Natural killer cell (primary cell): Measurements from ENCODE around the gene MYBPH. TPM values are rescaled to one million over a fixed set of nuclear protein-coding genes. Genes with fewer than 3 reads are reported as not detected.

Experiments used
- ATAC-seq, 3 donors: fragments of 150-1000 bp in 2 of 3; fragments of 200-7000 bp in 1 of 3; cut with Tn5 transposase; 1 replicate in 1 of 3; 2 replicates in 2 of 3; pipeline ENCODE4 v1.10.0; 2021; ENCODE audit warnings: mild to moderate bottlenecking in 2 of 3, moderate library complexity in 2 of 3
- DNase-seq, 2 donors: peaks; one replicate each; pipeline versions ENCODE4 v3.0.0 to v3.0.0-alpha.2; 2013 to 2021; ENCODE audit warnings: mixed read lengths in 1 of 2
- H3K27ac ChIP-seq: one replicate; pipeline ENCODE4 v1.5.1; 2013; ENCODE audit warnings: mild to moderate bottlenecking, low read length
- H3K27me3 ChIP-seq: one replicate; pipeline ENCODE4 v1.6.1; 2013; ENCODE audit warnings: low read length; ENCODE audit not compliant: control insufficient read depth, insufficient read depth
- H3K36me3 ChIP-seq: one replicate; pipeline ENCODE4 v1.6.1; 2013; ENCODE audit warnings: low read length; ENCODE audit not compliant: control insufficient read depth, insufficient read depth
- H3K4me1 ChIP-seq: one replicate; pipeline ENCODE4 v1.6.1; 2013; ENCODE audit warnings: low read length; ENCODE audit not compliant: control insufficient read depth, insufficient read depth
- H3K4me3 ChIP-seq: one replicate; pipeline ENCODE4 v1.5.1; 2013; ENCODE audit warnings: low read length
- H3K9me3 ChIP-seq: one replicate; pipeline ENCODE4 v1.6.1; 2013; ENCODE audit warnings: low read length; ENCODE audit not compliant: control insufficient read depth, insufficient read depth
- H3K27ac Mint-ChIP-seq, 2 donors: one replicate each; pipeline ENCODE4 v1.8.0; 2022; ENCODE audit warnings: mild to moderate bottlenecking in 2 of 2, mixed read lengths in 2 of 2, moderate library complexity in 1 of 2
- H3K27me3 Mint-ChIP-seq, 2 donors: one replicate each; pipeline ENCODE4 v1.8.0; 2022; ENCODE audit warnings: low read depth in 2 of 2, mixed read lengths in 2 of 2
- H3K36me3 Mint-ChIP-seq: one replicate; pipeline ENCODE4 v1.8.0; 2022; ENCODE audit warnings: mixed read lengths
- H3K4me1 Mint-ChIP-seq, 2 donors: one replicate each; pipeline ENCODE4 v1.8.0; 2022; ENCODE audit warnings: mixed read lengths in 2 of 2
- H3K4me3 Mint-ChIP-seq: one replicate; pipeline ENCODE4 v1.8.0; 2022; ENCODE audit warnings: mild to moderate bottlenecking, moderate library complexity, mixed read lengths
- H3K9me3 Mint-ChIP-seq, 2 donors: one replicate each; pipeline ENCODE4 v1.8.0; 2022; ENCODE audit warnings: mixed read lengths in 2 of 2
- WGBS: methylation state at CpG from one replicate; pipeline ENCODE4 v1.1.7; 2013; ENCODE audit warnings: missing lambda C conversion rate; ENCODE audit not compliant: insufficient coverage; 5-methylcytosine and 5-hydroxymethylcytosine counted together
- intact Hi-C: fragments of 100-400 bp; cut with micrococcal nuclease; formaldehyde crosslinking; loops from one replicate; pipeline ENCODE4 v1.14.2; 2022
- total RNA-seq, 4 donors: library from RNA; stranded (reverse); fragments of 120-200 nt in 1 of 4; gene quantifications; one replicate each; pipeline versions ENCODE4 v1.2.3 to v1.2.4, GENCODE V29; 2013 to 2022
- TF ChIP-seq, protein P1 (sequence below): fragments of 200-600 bp; IDR thresholded peaks from one replicate; pipeline ENCODE4 v1.8.0; 2022; ENCODE audit warnings: antibody characterized with exemption

MYBPH gene
- total RNA-seq, 3 donors from 2014 or later (not counting 1 experiment from before 2014, with no cell fraction given) = not detected

GRCh38 chr1:203130358-203130985 is 45.2 kb downstream of the MYBPH start:
- Mint-ChIP-seq H3K36me3 (no peaks in the 10 kb centered on the region), H3K27me3 (peaks cover 38 to 49% of the 10 kb centered on the region in 2 donors), H3K27ac (no peak overlapping the region), H3K4me3 (no peak overlapping the region), H3K9me3 (no peaks in the 10 kb centered on the region), H3K4me1 (peaks cover 0 to 8% of the 10 kb centered on the region in 2 donors)
- DNase-seq (no peak), ATAC-seq (no peak)
- Histone ChIP-seq H3K9me3 (no peaks in the 10 kb centered on the region), H3K27ac (no peak overlapping the region), H3K4me1 (peaks cover 18% of the 10 kb centered on the region), H3K27me3 (peaks cover 6% of the 10 kb centered on the region), H3K36me3 (no peaks in the 10 kb centered on the region), H3K4me3 (no peak overlapping the region)
- TF ChIP-seq, protein P1, sequence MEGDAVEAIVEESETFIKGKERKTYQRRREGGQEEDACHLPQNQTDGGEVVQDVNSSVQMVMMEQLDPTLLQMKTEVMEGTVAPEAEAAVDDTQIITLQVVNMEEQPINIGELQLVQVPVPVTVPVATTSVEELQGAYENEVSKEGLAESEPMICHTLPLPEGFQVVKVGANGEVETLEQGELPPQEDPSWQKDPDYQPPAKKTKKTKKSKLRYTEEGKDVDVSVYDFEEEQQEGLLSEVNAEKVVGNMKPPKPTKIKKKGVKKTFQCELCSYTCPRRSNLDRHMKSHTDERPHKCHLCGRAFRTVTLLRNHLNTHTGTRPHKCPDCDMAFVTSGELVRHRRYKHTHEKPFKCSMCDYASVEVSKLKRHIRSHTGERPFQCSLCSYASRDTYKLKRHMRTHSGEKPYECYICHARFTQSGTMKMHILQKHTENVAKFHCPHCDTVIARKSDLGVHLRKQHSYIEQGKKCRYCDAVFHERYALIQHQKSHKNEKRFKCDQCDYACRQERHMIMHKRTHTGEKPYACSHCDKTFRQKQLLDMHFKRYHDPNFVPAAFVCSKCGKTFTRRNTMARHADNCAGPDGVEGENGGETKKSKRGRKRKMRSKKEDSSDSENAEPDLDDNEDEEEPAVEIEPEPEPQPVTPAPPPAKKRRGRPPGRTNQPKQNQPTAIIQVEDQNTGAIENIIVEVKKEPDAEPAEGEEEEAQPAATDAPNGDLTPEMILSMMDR = no peak
- WGBS = 83% methylated on average over 3 of the region's 3 CpGs
- intact Hi-C loops = no loop called here

- peaks cover 44 to 54% of the 10 kb centered on the region in 2 donors for H3K27me3 Mint-ChIP-seq
- no peaks in the 10 kb centered on the region for H3K9me3 Mint-ChIP-seq
- Histone ChIP-seq H3K27me3 (peaks cover 6% of the 10 kb centered on the region), H3K36me3 (no peaks in the 10 kb centered on the region), H3K4me3 (no peak overlapping the region), H3K27ac (no peak overlapping the region), H3K9me3 (no peaks in the 10 kb centered on the region), H3K4me1 (peaks cover 18% of the 10 kb centered on the region)
- 85% methylated on average over 7 of the region's 7 CpGs for WGBS
- TF ChIP-seq, protein P1 = no peak
- intact Hi-C loops = no loop called here
- no peak overlapping the region for H3K27ac Mint-ChIP-seq
- no peaks in the 10 kb centered on the region for H3K36me3 Mint-ChIP-seq
- H3K4me1 Mint-ChIP-seq = peaks cover 0 to 8% of the 10 kb centered on the region in 2 donors
- ATAC-seq = no peak
- DNase-seq = no peak
- H3K4me3 Mint-ChIP-seq = no peak overlapping the region
Measured at GRCh38 chr1:203129501-203130231, 46.0 kb downstream of the MYBPH start.

- Mint-ChIP-seq H3K27me3 (peaks cover 47 to 54% of the 10 kb centered on the region in 2 donors), H3K9me3 (no peaks in the 10 kb centered on the region), H3K4me1 (peaks cover 0 to 8% of the 10 kb centered on the region in 2 donors), H3K36me3 (no peaks in the 10 kb centered on the region), H3K4me3 (no peak overlapping the region), H3K27ac (no peak overlapping the region)
- Histone ChIP-seq H3K4me1 (peaks cover 18% of the 10 kb centered on the region), H3K4me3 (no peak overlapping the region), H3K9me3 (no peaks in the 10 kb centered on the region), H3K27me3 (peaks cover 8% of the 10 kb centered on the region), H3K27ac (no peak overlapping the region), H3K36me3 (no peaks in the 10 kb centered on the region)
- DNase-seq (no peak), ATAC-seq (no peak)
- TF ChIP-seq, protein P1 = no peak
- intact Hi-C loops = no loop called here
- 91% methylated on average over 29 of the region's 29 CpGs for WGBS
Measured at GRCh38 chr1:203128716-203129500, 46.7 kb downstream of the MYBPH start.
